ENCODE results near the gene COL26A1. TPM values are rescaled to one million over a fixed set of nuclear protein-coding genes. Genes with fewer than 3 reads are reported as not detected.
A peak's percentile ranks its signal among the peaks of the same experiment; 100 is the strongest.

COL26A1 gene
- polyA plus RNA-seq, 1 experiment, result 0.48 TPM

DNA sequence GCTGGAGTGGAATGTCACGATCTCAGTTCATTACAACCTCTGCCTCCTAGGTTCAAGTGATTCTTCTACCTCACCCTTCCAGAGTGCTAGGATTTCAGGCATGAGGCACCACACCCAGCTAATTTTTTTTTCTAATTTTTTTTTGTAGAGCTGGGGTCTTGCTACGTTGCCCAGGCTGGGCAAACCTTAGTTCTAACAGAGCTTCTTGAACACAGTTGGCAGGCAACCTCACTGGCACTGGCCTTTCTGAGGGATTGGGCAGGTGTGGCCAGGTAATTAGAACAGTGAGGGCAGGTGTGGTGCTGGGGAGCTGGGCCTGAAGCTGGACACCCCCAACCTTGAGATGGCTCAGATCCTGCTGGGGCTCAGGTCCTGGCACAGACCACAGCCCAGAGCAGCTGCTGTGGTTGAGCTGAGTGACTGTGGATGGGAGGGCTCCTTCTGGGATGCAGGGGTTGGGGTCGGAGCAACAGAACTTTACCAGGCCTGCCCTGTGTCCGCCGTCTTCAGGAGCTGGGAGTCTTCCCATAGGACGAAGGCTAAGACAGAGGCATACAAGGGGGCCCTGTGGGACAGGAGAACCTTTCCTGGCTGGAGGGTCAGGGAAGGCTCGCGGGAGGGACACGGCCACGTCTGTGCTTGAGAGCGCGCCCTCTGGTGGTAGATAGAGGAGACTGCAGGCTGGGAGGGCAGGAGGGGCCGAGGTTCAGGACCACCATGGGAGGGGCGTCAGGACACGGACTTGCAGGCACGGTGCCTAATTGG is 48.2 kb downstream of the COL26A1 start:
- TF ChIP-seq, protein P1, sequence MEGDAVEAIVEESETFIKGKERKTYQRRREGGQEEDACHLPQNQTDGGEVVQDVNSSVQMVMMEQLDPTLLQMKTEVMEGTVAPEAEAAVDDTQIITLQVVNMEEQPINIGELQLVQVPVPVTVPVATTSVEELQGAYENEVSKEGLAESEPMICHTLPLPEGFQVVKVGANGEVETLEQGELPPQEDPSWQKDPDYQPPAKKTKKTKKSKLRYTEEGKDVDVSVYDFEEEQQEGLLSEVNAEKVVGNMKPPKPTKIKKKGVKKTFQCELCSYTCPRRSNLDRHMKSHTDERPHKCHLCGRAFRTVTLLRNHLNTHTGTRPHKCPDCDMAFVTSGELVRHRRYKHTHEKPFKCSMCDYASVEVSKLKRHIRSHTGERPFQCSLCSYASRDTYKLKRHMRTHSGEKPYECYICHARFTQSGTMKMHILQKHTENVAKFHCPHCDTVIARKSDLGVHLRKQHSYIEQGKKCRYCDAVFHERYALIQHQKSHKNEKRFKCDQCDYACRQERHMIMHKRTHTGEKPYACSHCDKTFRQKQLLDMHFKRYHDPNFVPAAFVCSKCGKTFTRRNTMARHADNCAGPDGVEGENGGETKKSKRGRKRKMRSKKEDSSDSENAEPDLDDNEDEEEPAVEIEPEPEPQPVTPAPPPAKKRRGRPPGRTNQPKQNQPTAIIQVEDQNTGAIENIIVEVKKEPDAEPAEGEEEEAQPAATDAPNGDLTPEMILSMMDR (IDR thresholded peaks at IDR 0.05; ENCODE audit: insufficient read depth, low read depth, low read length), result peak; percentile 94
- H3K36me3 ChIP-seq (ENCODE audit: control insufficient read depth, insufficient read depth, low read length), result no peaks in the 10 kb centered on the region
- POLR2A ChIA-PET, result no interaction called here
- no peak for DNase-seq (ENCODE audit: low read depth)
- H3K4me3 ChIP-seq (ENCODE audit: low read depth, low read length), result no peak overlapping the region
- CTCF ChIA-PET, result interaction anchor here (0.6 to 5.8 kb wide), 42 partner anchors 9 to 877 kb away, joined by 3 to 88 read pairs (median 4); partner anchors contain the start of gene COL26A1
- peaks cover 11% of the 10 kb centered on the region for H3K27me3 ChIP-seq (ENCODE audit: control insufficient read depth, insufficient read depth, low read length)

DNA sequence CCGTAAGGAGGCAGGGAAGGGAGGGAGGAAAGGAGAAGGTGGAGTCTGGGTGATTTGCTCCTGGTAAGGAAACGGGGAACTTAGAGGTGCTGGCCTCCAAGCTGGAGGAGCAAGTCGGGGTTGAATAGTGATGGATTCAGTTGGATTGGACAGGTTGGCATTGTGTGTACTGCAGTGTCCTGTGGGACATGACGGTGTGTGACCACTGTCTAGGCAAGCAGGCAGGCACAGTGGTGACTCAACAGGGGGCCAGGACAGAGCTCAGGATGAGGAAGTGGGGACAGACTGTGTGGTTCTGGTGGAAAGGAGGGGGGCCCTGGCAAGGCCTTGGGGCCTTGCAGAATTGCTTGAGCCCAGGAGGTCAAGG is 48.8 kb downstream of the COL26A1 start:
- POLR2A ChIA-PET, result no interaction called here
- Histone ChIP-seq H3K4me3 (ENCODE audit: low read depth, low read length) (no peak overlapping the region), H3K36me3 (ENCODE audit: control insufficient read depth, insufficient read depth, low read length) (no peaks in the 10 kb centered on the region), H3K27me3 (ENCODE audit: control insufficient read depth, insufficient read depth, low read length) (peaks cover 7% of the 10 kb centered on the region)
- no peak for DNase-seq (ENCODE audit: low read depth)
- CTCF ChIA-PET, result interaction anchor here (0.6 to 5.8 kb wide), 36 partner anchors 8 to 862 kb away, joined by 3 to 88 read pairs (median 7); partner anchors contain the start of gene COL26A1
- TF ChIP-seq, protein P1 (IDR thresholded peaks at IDR 0.05; ENCODE audit: insufficient read depth, low read depth, low read length), result no peak

DNA sequence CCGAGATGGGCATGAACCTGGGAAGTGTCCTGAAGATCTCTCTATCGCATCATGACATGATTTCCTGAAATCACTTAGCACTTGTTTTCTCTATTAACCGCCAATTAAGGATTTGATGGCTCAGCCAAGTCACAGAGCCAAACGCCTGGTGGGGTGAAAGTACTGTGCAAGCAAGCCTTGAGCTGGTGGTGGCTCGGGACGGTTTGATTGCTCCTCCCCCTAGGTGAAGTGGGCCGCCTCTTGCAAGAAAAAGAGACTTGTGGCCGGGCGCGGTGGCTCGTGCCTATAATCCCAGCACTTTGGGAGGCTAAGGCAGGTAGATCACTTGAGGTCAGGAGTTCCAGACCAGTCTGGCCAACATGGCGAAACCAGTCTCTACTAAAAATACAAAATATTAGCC is 50.3 kb downstream of the COL26A1 start:
- TF ChIP-seq, protein P1 (IDR thresholded peaks at IDR 0.05; ENCODE audit: insufficient read depth, low read depth, low read length), result no peak
- H3K36me3 ChIP-seq (ENCODE audit: control insufficient read depth, insufficient read depth, low read length), result no peaks in the 10 kb centered on the region
- no peak for DNase-seq (ENCODE audit: low read depth)
- H3K4me3 ChIP-seq (ENCODE audit: low read depth, low read length), result no peak overlapping the region
- POLR2A ChIA-PET, result no interaction called here
- CTCF ChIA-PET, result interaction anchor here (1.2 to 5.8 kb wide), 7 partner anchors 10 to 96 kb away, joined by 3 to 88 read pairs (median 28); partner anchors contain the start of gene COL26A1
- peaks cover 3% of the 10 kb centered on the region for H3K27me3 ChIP-seq (ENCODE audit: control insufficient read depth, insufficient read depth, low read length)

DNA sequence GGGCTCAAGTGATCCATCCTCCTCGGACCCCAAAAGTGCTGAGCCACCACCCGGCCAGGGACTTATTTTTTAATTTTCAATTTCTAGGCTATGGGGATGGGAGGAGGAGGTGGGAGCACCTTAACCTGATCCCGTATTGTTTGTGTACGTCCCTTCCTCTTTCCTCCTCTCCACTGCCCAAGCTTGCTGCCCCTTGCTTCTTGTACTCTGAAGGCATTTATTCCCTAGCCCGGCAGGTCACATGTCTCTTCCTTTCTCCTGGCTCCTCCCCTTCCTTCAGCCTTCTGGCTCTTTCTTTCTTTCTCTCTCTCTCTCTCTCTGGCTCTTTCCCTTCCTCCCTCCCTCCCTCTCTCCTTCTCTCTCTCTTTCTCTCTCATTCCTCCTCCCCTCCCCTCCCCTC is 56.0 kb downstream of the COL26A1 start:
- POLR2A ChIA-PET, result no interaction called here

DNA sequence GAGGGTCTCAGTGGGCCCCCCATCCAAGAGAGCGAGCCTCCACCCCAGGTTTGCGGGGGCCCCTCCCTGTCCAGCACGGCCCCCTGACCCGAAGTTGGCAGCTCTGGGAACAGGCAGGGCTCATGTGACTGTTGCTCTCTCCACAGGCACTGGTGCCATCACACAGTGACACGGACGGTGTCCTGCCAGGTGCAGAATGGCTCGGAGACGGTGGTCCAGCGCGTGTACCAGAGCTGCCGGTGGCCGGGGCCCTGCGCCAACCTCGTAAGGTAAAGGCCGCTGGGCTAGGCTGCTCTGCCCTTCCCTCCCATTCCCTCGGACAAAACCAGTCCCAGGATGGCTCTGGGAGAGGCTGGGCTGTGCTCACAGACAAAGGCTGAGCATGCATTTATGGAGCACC is 57.2 kb downstream of the COL26A1 start:
- POLR2A ChIA-PET, result no interaction called here
- Histone ChIP-seq H3K27me3 (ENCODE audit: control insufficient read depth, insufficient read depth, low read length) (no peaks in the 10 kb centered on the region), H3K4me3 (ENCODE audit: low read depth, low read length) (no peak overlapping the region), H3K36me3 (ENCODE audit: control insufficient read depth, insufficient read depth, low read length) (no peaks in the 10 kb centered on the region)
- CTCF ChIA-PET, result interaction anchor here (0.9 kb wide), 1 partner anchor 8 kb away, joined by 3 read pairs; no protein-coding TSS in a partner anchor
- TF ChIP-seq, protein P1 (IDR thresholded peaks at IDR 0.05; ENCODE audit: insufficient read depth, low read depth, low read length), result no peak
- no peak for DNase-seq (ENCODE audit: low read depth)

More for the DNA sequence above, 56.0 kb downstream of the COL26A1 start:
- TF ChIP-seq, protein P1 (IDR thresholded peaks at IDR 0.05; ENCODE audit: insufficient read depth, low read depth, low read length), result no peak
- DNase-seq (ENCODE audit: low read depth), result no peak
- Histone ChIP-seq H3K27me3 (ENCODE audit: control insufficient read depth, insufficient read depth, low read length) (no peaks in the 10 kb centered on the region), H3K4me3 (ENCODE audit: low read depth, low read length) (no peak overlapping the region), H3K36me3 (ENCODE audit: control insufficient read depth, insufficient read depth, low read length) (no peaks in the 10 kb centered on the region)
- CTCF ChIA-PET, result no interaction called here

All from BJ (cell line).